GM10248 (cell line): Measurements from ENCODE around the gene LTBR.

Experiments
- CTCF ChIA-PET: fragments of 300-600 bp; sonication (Branson Sonifier 250); formaldehyde crosslinking; extraction: SDS; loops from one replicate; lab custom pipeline; 2021; ENCODE audit warnings: antibody characterized with exemption; lab: Yijun Ruan, JAX
- POLR2A ChIA-PET: fragments of 350-650 bp; sonication (Branson Sonifier 250); formaldehyde crosslinking; extraction: SDS; loops from one replicate; lab custom pipeline; 2020; ENCODE audit warnings: antibody characterized with exemption; lab: Yijun Ruan, JAX
- DNase-seq: peaks from one replicate; pipeline ENCODE4 v3.0.0; 2012; ENCODE audit errors: extremely low spot score
- TF ChIP-seq, protein P1 (sequence below): IDR thresholded peaks from 2 replicates; pipeline ENCODE4 v1.5.1; 2012; ENCODE audit warnings: mild to moderate bottlenecking, low read depth; ENCODE audit errors: extremely low read depth, missing control alignments, control extremely low read depth

Gene LTBR

GRCh38 chr12:6435961-6436715, 52.2 kb downstream of the LTBR start:
- ChIA-PET POLR2A (no interaction called here), CTCF (interaction anchor here (1.0 to 1.5 kb wide), 5 partner anchors 9 to 29 kb away, joined by 3 to 7 read pairs (median 4); partner anchors contain the start of gene CD27)
- TF ChIP-seq, protein P1, sequence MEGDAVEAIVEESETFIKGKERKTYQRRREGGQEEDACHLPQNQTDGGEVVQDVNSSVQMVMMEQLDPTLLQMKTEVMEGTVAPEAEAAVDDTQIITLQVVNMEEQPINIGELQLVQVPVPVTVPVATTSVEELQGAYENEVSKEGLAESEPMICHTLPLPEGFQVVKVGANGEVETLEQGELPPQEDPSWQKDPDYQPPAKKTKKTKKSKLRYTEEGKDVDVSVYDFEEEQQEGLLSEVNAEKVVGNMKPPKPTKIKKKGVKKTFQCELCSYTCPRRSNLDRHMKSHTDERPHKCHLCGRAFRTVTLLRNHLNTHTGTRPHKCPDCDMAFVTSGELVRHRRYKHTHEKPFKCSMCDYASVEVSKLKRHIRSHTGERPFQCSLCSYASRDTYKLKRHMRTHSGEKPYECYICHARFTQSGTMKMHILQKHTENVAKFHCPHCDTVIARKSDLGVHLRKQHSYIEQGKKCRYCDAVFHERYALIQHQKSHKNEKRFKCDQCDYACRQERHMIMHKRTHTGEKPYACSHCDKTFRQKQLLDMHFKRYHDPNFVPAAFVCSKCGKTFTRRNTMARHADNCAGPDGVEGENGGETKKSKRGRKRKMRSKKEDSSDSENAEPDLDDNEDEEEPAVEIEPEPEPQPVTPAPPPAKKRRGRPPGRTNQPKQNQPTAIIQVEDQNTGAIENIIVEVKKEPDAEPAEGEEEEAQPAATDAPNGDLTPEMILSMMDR, result no peak
- no peak for DNase-seq

- POLR2A ChIA-PET, result no interaction called here
- DNase-seq, result no peak
- TF ChIP-seq, protein P1, result no peak
- CTCF ChIA-PET, result interaction anchor here (1.1 to 4.2 kb wide), 4 partner anchors 15 to 100 kb away, joined by 3 to 28 read pairs (median 4); no protein-coding TSS in a partner anchor
Measured at GRCh38 chr12:6437586-6437985, 53.6 kb downstream of the LTBR start.

- TF ChIP-seq, protein P1, result no peak
- DNase-seq, result no peak
- POLR2A ChIA-PET, result no interaction called here
- CTCF ChIA-PET, result interaction anchor here (1.4 to 4.2 kb wide), 5 partner anchors 15 to 99 kb away, joined by 3 to 28 read pairs (median 6); no protein-coding TSS in a partner anchor
Measured at GRCh38 chr12:6438345-6438744, 54.4 kb downstream of the LTBR start.

DNA sequence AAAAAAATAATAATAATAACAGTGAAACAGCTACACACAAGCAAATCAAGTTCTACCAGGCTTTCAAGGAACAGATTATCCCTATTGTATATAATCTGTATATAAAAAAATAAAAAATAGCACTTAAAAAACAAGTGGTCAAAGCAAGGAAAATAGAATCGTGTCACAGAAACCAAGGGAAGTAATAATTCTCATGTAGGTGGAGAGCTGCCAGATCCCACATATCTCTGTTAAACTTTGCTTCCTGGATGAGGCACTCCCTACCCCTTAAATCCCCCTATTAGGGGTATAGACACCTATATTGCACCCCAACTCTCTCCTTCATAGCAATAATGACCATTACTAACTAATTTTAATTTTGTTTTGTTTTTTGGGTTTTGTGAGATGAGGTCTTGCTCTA, 56.4 kb downstream of the LTBR start:
- no peak for DNase-seq
- POLR2A ChIA-PET, result no interaction called here
- CTCF ChIA-PET, result interaction anchor here (0.7 to 4.2 kb wide), 5 partner anchors 10 to 97 kb away, joined by 3 to 28 read pairs (median 4); no protein-coding TSS in a partner anchor
- TF ChIP-seq, protein P1, result no peak
